ENCODE data around the gene XPC. TPM values are rescaled to one million over a fixed set of nuclear protein-coding genes. Genes with fewer than 3 reads are reported as not detected.

XPC gene
- total and polyA plus RNA-seq, 5 donors from 2014 or later: 31.3 to 75.5 (median 41.0) TPM

GRCh38 chr3:14206548-14207177 lies 28.3 kb upstream of the XPC start:
- no peak overlapping the region for H3K4me3 ChIP-seq (ENCODE audit: low read depth, low read length)
- Mint-ChIP-seq H3K9me3 (no peaks in the 10 kb centered on the region), H3K36me3 (no peaks in the 10 kb centered on the region), H3K4me3 (peak overlapping the region in 1 of 4 donors; percentile 64), H3K27me3 (peaks cover 6% of the 10 kb centered on the region), H3K4me1 (peaks cover 0 to 5% (median 5%) of the 10 kb centered on the region in 4 donors), H3K27ac (no peak overlapping the region)
- no peaks in the 10 kb centered on the region for H3K36me3 ChIP-seq (ENCODE audit: control insufficient read depth, insufficient read depth, low read length)
- no peak for ATAC-seq (ENCODE audit: low read depth in 2 of 2)
- DNase-seq: no peak
- no peaks in the 10 kb centered on the region for H3K27me3 ChIP-seq (ENCODE audit: control insufficient read depth, insufficient read depth, low read length)
- H3K27ac ChIP-seq (ENCODE audit: insufficient read depth, low read length, poor library complexity, severe bottlenecking): no peak overlapping the region
- H3K4me1 ChIP-seq (ENCODE audit: control insufficient read depth, insufficient read depth, low read length, poor library complexity, severe bottlenecking): no peaks in the 10 kb centered on the region
- H3K9me3 ChIP-seq (ENCODE audit: control insufficient read depth in 2 of 2, low read length in 2 of 2): no peaks in the 10 kb centered on the region

GRCh38 chr3:14204515-14205284 lies 26.3 kb upstream of the XPC start:
- H3K36me3 Mint-ChIP-seq: no peaks in the 10 kb centered on the region
- H3K4me3 ChIP-seq (ENCODE audit: low read depth, low read length): no peak overlapping the region
- no peak overlapping the region for H3K27ac Mint-ChIP-seq
- no peak for ATAC-seq (ENCODE audit: low read depth in 2 of 2)
- H3K4me3 Mint-ChIP-seq: no peak overlapping the region
- no peak for DNase-seq
- H3K27me3 ChIP-seq (ENCODE audit: control insufficient read depth, insufficient read depth, low read length): no peaks in the 10 kb centered on the region
- H3K9me3 ChIP-seq (ENCODE audit: control insufficient read depth in 2 of 2, low read length in 2 of 2): no peaks in the 10 kb centered on the region
- H3K36me3 ChIP-seq (ENCODE audit: control insufficient read depth, insufficient read depth, low read length): peaks cover 2% of the 10 kb centered on the region
- no peaks in the 10 kb centered on the region for H3K9me3 Mint-ChIP-seq
- H3K27ac ChIP-seq (ENCODE audit: insufficient read depth, low read length, poor library complexity, severe bottlenecking): no peak overlapping the region
- H3K4me1 Mint-ChIP-seq: peaks cover 0 to 5% (median 5%) of the 10 kb centered on the region in 4 donors
- H3K27me3 Mint-ChIP-seq: peaks cover 6% of the 10 kb centered on the region
- no peaks in the 10 kb centered on the region for H3K4me1 ChIP-seq (ENCODE audit: control insufficient read depth, insufficient read depth, low read length, poor library complexity, severe bottlenecking)

GRCh38 chr3:14203521-14204079 lies 25.2 kb upstream of the XPC start:
- Mint-ChIP-seq H3K9me3 (no peaks in the 10 kb centered on the region), H3K36me3 (peaks cover 9% of the 10 kb centered on the region), H3K27me3 (peaks cover under 1% of the 10 kb centered on the region), H3K4me1 (peaks cover 0 to 5% (median 5%) of the 10 kb centered on the region in 4 donors), H3K27ac (no peak overlapping the region), H3K4me3 (no peak overlapping the region)
- Histone ChIP-seq H3K4me3 (ENCODE audit: low read depth, low read length) (no peak overlapping the region), H3K36me3 (ENCODE audit: control insufficient read depth, insufficient read depth, low read length) (peaks cover 12% of the 10 kb centered on the region), H3K27ac (ENCODE audit: insufficient read depth, low read length, poor library complexity, severe bottlenecking) (no peak overlapping the region), H3K9me3 (ENCODE audit: control insufficient read depth in 2 of 2, low read length in 2 of 2) (no peaks in the 10 kb centered on the region), H3K27me3 (ENCODE audit: control insufficient read depth, insufficient read depth, low read length) (no peaks in the 10 kb centered on the region), H3K4me1 (ENCODE audit: control insufficient read depth, insufficient read depth, low read length, poor library complexity, severe bottlenecking) (no peaks in the 10 kb centered on the region)
- peak in 1 of 2 donors; percentile 52 for ATAC-seq (ENCODE audit: low read depth in 2 of 2)
- peak in 2 of 3 donors; percentile 40 to 59 for DNase-seq

- Mint-ChIP-seq H3K27ac (no peak overlapping the region), H3K4me3 (no peak overlapping the region), H3K36me3 (peaks cover 14% of the 10 kb centered on the region), H3K4me1 (peaks cover 0 to 5% (median 5%) of the 10 kb centered on the region in 4 donors), H3K27me3 (no peaks in the 10 kb centered on the region), H3K9me3 (no peaks in the 10 kb centered on the region)
- H3K9me3 ChIP-seq (ENCODE audit: control insufficient read depth in 2 of 2, low read length in 2 of 2): no peaks in the 10 kb centered on the region
- ATAC-seq (ENCODE audit: low read depth in 2 of 2) (no peak), DNase-seq (no peak)
- H3K4me3 ChIP-seq (ENCODE audit: low read depth, low read length): no peak overlapping the region
- H3K36me3 ChIP-seq (ENCODE audit: control insufficient read depth, insufficient read depth, low read length): peaks cover 17% of the 10 kb centered on the region
- no peaks in the 10 kb centered on the region for H3K4me1 ChIP-seq (ENCODE audit: control insufficient read depth, insufficient read depth, low read length, poor library complexity, severe bottlenecking)
- no peak overlapping the region for H3K27ac ChIP-seq (ENCODE audit: insufficient read depth, low read length, poor library complexity, severe bottlenecking)
- H3K27me3 ChIP-seq (ENCODE audit: control insufficient read depth, insufficient read depth, low read length): no peaks in the 10 kb centered on the region
Observed at GRCh38 chr3:14202874-14203520, 24.6 kb upstream of the XPC start.

- Histone ChIP-seq H3K27me3 (ENCODE audit: control insufficient read depth, insufficient read depth, low read length) (no peaks in the 10 kb centered on the region), H3K27ac (ENCODE audit: insufficient read depth, low read length, poor library complexity, severe bottlenecking) (no peak overlapping the region), H3K9me3 (ENCODE audit: control insufficient read depth in 2 of 2, low read length in 2 of 2) (no peaks in the 10 kb centered on the region), H3K36me3 (ENCODE audit: control insufficient read depth, insufficient read depth, low read length) (peaks cover 25% of the 10 kb centered on the region), H3K4me1 (ENCODE audit: control insufficient read depth, insufficient read depth, low read length, poor library complexity, severe bottlenecking) (no peaks in the 10 kb centered on the region), H3K4me3 (ENCODE audit: low read depth, low read length) (no peak overlapping the region)
- H3K27ac Mint-ChIP-seq: no peak overlapping the region
- DNase-seq (no peak), ATAC-seq (ENCODE audit: low read depth in 2 of 2) (no peak)
- peaks cover 2 to 5% (median 5%) of the 10 kb centered on the region in 4 donors for H3K4me1 Mint-ChIP-seq
- no peaks in the 10 kb centered on the region for H3K27me3 Mint-ChIP-seq
- peaks cover 22% of the 10 kb centered on the region for H3K36me3 Mint-ChIP-seq
- H3K9me3 Mint-ChIP-seq: no peaks in the 10 kb centered on the region
- no peak overlapping the region for H3K4me3 Mint-ChIP-seq
Observed at GRCh38 chr3:14201940-14202684, 23.7 kb upstream of the XPC start.

- peaks cover 30% of the 10 kb centered on the region for H3K36me3 Mint-ChIP-seq
- no peak overlapping the region for H3K4me3 ChIP-seq (ENCODE audit: low read depth, low read length)
- DNase-seq (no peak), ATAC-seq (ENCODE audit: low read depth in 2 of 2) (no peak)
- no peaks in the 10 kb centered on the region for H3K9me3 ChIP-seq (ENCODE audit: control insufficient read depth in 2 of 2, low read length in 2 of 2)
- peaks cover 4 to 5% (median 5%) of the 10 kb centered on the region in 4 donors for H3K4me1 Mint-ChIP-seq
- no peak overlapping the region for H3K27ac ChIP-seq (ENCODE audit: insufficient read depth, low read length, poor library complexity, severe bottlenecking)
- H3K27me3 Mint-ChIP-seq: no peaks in the 10 kb centered on the region
- peaks cover 25% of the 10 kb centered on the region for H3K36me3 ChIP-seq (ENCODE audit: control insufficient read depth, insufficient read depth, low read length)
- H3K4me3 Mint-ChIP-seq: no peak overlapping the region
- no peaks in the 10 kb centered on the region for H3K27me3 ChIP-seq (ENCODE audit: control insufficient read depth, insufficient read depth, low read length)
- no peaks in the 10 kb centered on the region for H3K9me3 Mint-ChIP-seq
- peak overlapping the region in 1 of 3 donors; percentile 20 for H3K27ac Mint-ChIP-seq
- H3K4me1 ChIP-seq (ENCODE audit: control insufficient read depth, insufficient read depth, low read length, poor library complexity, severe bottlenecking): no peaks in the 10 kb centered on the region
Observed at GRCh38 chr3:14200841-14201240, 22.4 kb upstream of the XPC start.

- H3K4me3 Mint-ChIP-seq: no peak overlapping the region
- ATAC-seq (ENCODE audit: low read depth in 2 of 2) (no peak), DNase-seq (no peak)
- Histone ChIP-seq H3K4me3 (ENCODE audit: low read depth, low read length) (no peak overlapping the region), H3K4me1 (ENCODE audit: control insufficient read depth, insufficient read depth, low read length, poor library complexity, severe bottlenecking) (no peaks in the 10 kb centered on the region), H3K27ac (ENCODE audit: insufficient read depth, low read length, poor library complexity, severe bottlenecking) (no peak overlapping the region), H3K36me3 (ENCODE audit: control insufficient read depth, insufficient read depth, low read length) (peaks cover 28% of the 10 kb centered on the region), H3K9me3 (ENCODE audit: control insufficient read depth in 2 of 2, low read length in 2 of 2) (no peaks in the 10 kb centered on the region), H3K27me3 (ENCODE audit: control insufficient read depth, insufficient read depth, low read length) (no peaks in the 10 kb centered on the region)
- no peaks in the 10 kb centered on the region for H3K27me3 Mint-ChIP-seq
- H3K4me1 Mint-ChIP-seq: peaks cover 4 to 5% (median 5%) of the 10 kb centered on the region in 4 donors
- H3K36me3 Mint-ChIP-seq: peaks cover 30% of the 10 kb centered on the region
- H3K27ac Mint-ChIP-seq: no peak overlapping the region
- no peaks in the 10 kb centered on the region for H3K9me3 Mint-ChIP-seq
Observed at GRCh38 chr3:14200276-14200675, 21.9 kb upstream of the XPC start.
